Thyroid gland (tissue), 4 donors: ENCODE measurements around the gene RAD18.

Source experiments
- POLR2A ChIP-seq, 2 donors: fragments of 450-650 bp; IDR thresholded peaks; one replicate each; pipeline ENCODE4 v1.6.1; 2017; ENCODE audit warnings: antibody characterized with exemption in 2 of 2, mild to moderate bottlenecking in 2 of 2, moderate library complexity in 1 of 2
- TF ChIP-seq, protein P1 (sequence below), 6 experiments: fragments of 200-600 bp in 3 of 6; fragments of 450-650 bp in 3 of 6; sonication (generic) in 3 of 6; IDR thresholded peaks; one replicate each; pipeline ENCODE4 v1.5.1; 2016 to 2019; ENCODE audit warnings: antibody characterized with exemption in 6 of 6, mild to moderate bottlenecking in 2 of 6, inconsistent platforms in 1 of 6, moderate library complexity in 1 of 6

- TF ChIP-seq, protein P1, sequence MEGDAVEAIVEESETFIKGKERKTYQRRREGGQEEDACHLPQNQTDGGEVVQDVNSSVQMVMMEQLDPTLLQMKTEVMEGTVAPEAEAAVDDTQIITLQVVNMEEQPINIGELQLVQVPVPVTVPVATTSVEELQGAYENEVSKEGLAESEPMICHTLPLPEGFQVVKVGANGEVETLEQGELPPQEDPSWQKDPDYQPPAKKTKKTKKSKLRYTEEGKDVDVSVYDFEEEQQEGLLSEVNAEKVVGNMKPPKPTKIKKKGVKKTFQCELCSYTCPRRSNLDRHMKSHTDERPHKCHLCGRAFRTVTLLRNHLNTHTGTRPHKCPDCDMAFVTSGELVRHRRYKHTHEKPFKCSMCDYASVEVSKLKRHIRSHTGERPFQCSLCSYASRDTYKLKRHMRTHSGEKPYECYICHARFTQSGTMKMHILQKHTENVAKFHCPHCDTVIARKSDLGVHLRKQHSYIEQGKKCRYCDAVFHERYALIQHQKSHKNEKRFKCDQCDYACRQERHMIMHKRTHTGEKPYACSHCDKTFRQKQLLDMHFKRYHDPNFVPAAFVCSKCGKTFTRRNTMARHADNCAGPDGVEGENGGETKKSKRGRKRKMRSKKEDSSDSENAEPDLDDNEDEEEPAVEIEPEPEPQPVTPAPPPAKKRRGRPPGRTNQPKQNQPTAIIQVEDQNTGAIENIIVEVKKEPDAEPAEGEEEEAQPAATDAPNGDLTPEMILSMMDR (IDR thresholded peaks at IDR 0.05) = no peak
- no peak for TF ChIP-seq POLR2A (IDR thresholded peaks at IDR 0.05)
Measured at GRCh38 chr3:8983591-8983990, 20.3 kb upstream of the RAD18 start.
